DOHH2 (cell line): ENCODE results near the gene SDHA.

ENCODE experiments used
- H3F3A ChIP-seq: fragments of 200-600 bp; sonication (generic), shearing (Covaris generic); 2 replicates; pipeline ENCODE4 v1.6.0; 2016; ENCODE audit warnings: antibody characterized with exemption, mild to moderate bottlenecking; ENCODE audit not compliant: control insufficient read depth, insufficient read depth
- H3K27ac ChIP-seq: fragments of 200-600 bp; sonication (generic); 2 replicates; pipeline ENCODE4 v1.5.1; 2014; ENCODE audit warnings: low read depth, mild to moderate bottlenecking, low read length, moderate library complexity
- H3K27me3 ChIP-seq: fragments of 200-600 bp; sonication (generic); 2 replicates; pipeline ENCODE4 v1.6.1; 2014; ENCODE audit warnings: mild to moderate bottlenecking, low read length, mixed read lengths; ENCODE audit not compliant: control insufficient read depth
- H3K36me3 ChIP-seq: fragments of 200-600 bp; sonication (generic); 2 replicates; pipeline ENCODE4 v1.6.1; 2014; ENCODE audit warnings: mild to moderate bottlenecking, low read length, moderate library complexity, mixed read lengths; ENCODE audit not compliant: control insufficient read depth
- H3K4me1 ChIP-seq: fragments of 200-600 bp; sonication (generic); 2 replicates; pipeline ENCODE4 v1.6.1; 2014; ENCODE audit warnings: mild to moderate bottlenecking, low read length, mixed read lengths; ENCODE audit not compliant: control insufficient read depth
- H3K4me2 ChIP-seq: fragments of 200-600 bp; sonication (generic); 2 replicates; pipeline ENCODE4 v1.6.0; 2014; ENCODE audit warnings: mild to moderate bottlenecking, low read length, moderate library complexity
- H3K4me3 ChIP-seq: fragments of 200-600 bp; sonication (generic); 2 replicates; pipeline ENCODE4 v1.5.1; 2014; ENCODE audit warnings: mild to moderate bottlenecking, low read length, mixed read lengths
- H3K79me2 ChIP-seq: fragments of 200-600 bp; sonication (generic); 2 replicates; pipeline ENCODE4 v1.6.1; 2014; ENCODE audit warnings: mild to moderate bottlenecking, low read length, mixed read lengths; ENCODE audit not compliant: control insufficient read depth
- H3K9me2 ChIP-seq: fragments of 200-600 bp; sonication (generic); replicated peaks from 2 replicates; pipeline ENCODE4 v1.6.1; 2014; ENCODE audit warnings: mild to moderate bottlenecking, low read length, mixed read lengths; ENCODE audit not compliant: control insufficient read depth
- H3K9me3 ChIP-seq: fragments of 200-600 bp; sonication (generic); 2 replicates; pipeline ENCODE4 v1.6.1; 2014; ENCODE audit warnings: antibody characterized with exemption, low read length, mixed read lengths; ENCODE audit not compliant: control insufficient read depth, insufficient read depth
- H4K20me1 ChIP-seq: fragments of 200-600 bp; sonication (generic); 2 replicates; pipeline ENCODE4 v1.6.0; 2014; ENCODE audit warnings: low read depth, mild to moderate bottlenecking, antibody characterized with exemption, low read length, moderate library complexity; ENCODE audit not compliant: control insufficient read depth, insufficient read depth
- CTCF ChIP-seq: fragments of 200-600 bp; sonication (generic); IDR thresholded peaks from one replicate; pipeline ENCODE4 v1.5.1; 2014; ENCODE audit warnings: antibody characterized with exemption, mild to moderate bottlenecking, low read depth, low read length; ENCODE audit not compliant: poor library complexity, severe bottlenecking
- EZH2phosphoT487 ChIP-seq: fragments of 200-600 bp; sonication (generic); IDR thresholded peaks from 2 replicates; pipeline ENCODE4 v1.6.1; 2017; ENCODE audit warnings: borderline replicate concordance, mild to moderate bottlenecking, antibody characterized with exemption, low read length, moderate library complexity, mixed read lengths

Gene SDHA

DNA sequence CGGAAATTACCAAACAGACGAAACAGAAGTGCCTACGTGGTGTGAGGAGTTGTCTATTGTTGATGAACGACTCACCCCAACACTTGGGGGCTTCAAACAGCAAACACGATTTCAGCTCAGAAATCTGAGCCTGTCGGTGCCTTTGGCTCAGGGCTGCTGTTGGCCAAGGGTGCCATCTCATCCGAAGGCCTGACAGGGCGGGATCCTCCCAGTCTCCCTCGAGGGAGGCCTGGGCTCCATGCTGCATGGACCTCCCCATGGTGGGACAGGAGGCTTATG is 25.5 kb upstream of the SDHA start:
- H3K36me3 ChIP-seq: no peaks in the 10 kb centered on the region
- H3F3A ChIP-seq: peaks cover 7% of the 10 kb centered on the region; the same call in 1 of the 2 replicates
- peak overlapping the region; percentile 77 for H3K4me2 ChIP-seq
- H3K79me2 ChIP-seq: peaks cover 5% of the 10 kb centered on the region; the same call in 1 of the 2 replicates
- TF ChIP-seq CTCF: no peak
- TF ChIP-seq EZH2phosphoT487: no peak
- H3K9me2 ChIP-seq: no peaks in the 10 kb centered on the region
- no peaks in the 10 kb centered on the region for H3K9me3 ChIP-seq
- H3K4me3 ChIP-seq: peak overlapping the region; percentile 65; the same call in 1 of the 2 replicates
- no peak overlapping the region for H3K27ac ChIP-seq
- H4K20me1 ChIP-seq: no peaks in the 10 kb centered on the region
- peaks cover 84% of the 10 kb centered on the region for H3K4me1 ChIP-seq
- no peaks in the 10 kb centered on the region for H3K27me3 ChIP-seq

- H3K4me2 ChIP-seq: peak overlapping the region; percentile 77
- H3F3A ChIP-seq: peaks cover 7% of the 10 kb centered on the region; the same call in 1 of the 2 replicates
- H3K79me2 ChIP-seq: peaks cover 5% of the 10 kb centered on the region; the same call in 1 of the 2 replicates
- H3K4me3 ChIP-seq: 0 out of 2 replicates have a peak overlapping the region, but pooled peaks have one; percentile 65
- no peaks in the 10 kb centered on the region for H3K9me3 ChIP-seq
- H3K27me3 ChIP-seq: no peaks in the 10 kb centered on the region
- no peak overlapping the region for H3K27ac ChIP-seq
- peaks cover 82% of the 10 kb centered on the region for H3K4me1 ChIP-seq
- TF ChIP-seq CTCF (no peak), EZH2phosphoT487 (no peak)
- H3K9me2 ChIP-seq: no peaks in the 10 kb centered on the region
- H3K36me3 ChIP-seq: peaks cover 2% of the 10 kb centered on the region; the same call in 1 of the 2 replicates
- no peaks in the 10 kb centered on the region for H4K20me1 ChIP-seq
Measured at GRCh38 chr5:192970-193831, 24.9 kb upstream of the SDHA start.

- no peak overlapping the region for H3K4me2 ChIP-seq
- H3K9me2 ChIP-seq: no peaks in the 10 kb centered on the region
- no peak overlapping the region for H3K4me3 ChIP-seq
- TF ChIP-seq CTCF: no peak
- TF ChIP-seq EZH2phosphoT487: no peak
- H3K27ac ChIP-seq: no peak overlapping the region
- no peaks in the 10 kb centered on the region for H4K20me1 ChIP-seq
- peaks cover 7% of the 10 kb centered on the region; the same call in 1 of the 2 replicates for H3F3A ChIP-seq
- peaks cover 73% of the 10 kb centered on the region for H3K4me1 ChIP-seq
- H3K36me3 ChIP-seq: peaks cover 10% of the 10 kb centered on the region
- no peaks in the 10 kb centered on the region for H3K9me3 ChIP-seq
- peaks cover 8% of the 10 kb centered on the region for H3K79me2 ChIP-seq
- H3K27me3 ChIP-seq: no peaks in the 10 kb centered on the region
Measured at GRCh38 chr5:194102-194501, 24.0 kb upstream of the SDHA start.
